Thoracic aorta (tissue), 2 donors: Measurements from ENCODE around the gene CFHR5. TPM values are rescaled to one million over a fixed set of nuclear protein-coding genes. Genes with fewer than 3 reads are reported as not detected.
"Not testable (repeated sequence)": the region's sequence is repeated elsewhere in the genome, so short reads cannot be mapped to it uniquely, and the experiment has no call there.

ENCODE experiments used
- ATAC-seq: fragments of 150-250 bp; one replicate; pipeline ENCODE4 v1.8.0; 2017; ENCODE audit warnings: low read depth; ENCODE audit not compliant: insufficient number of reproducible peaks, low FRiP score
- DNase-seq: peaks from one replicate; pipeline ENCODE4 v3.0.0-alpha.2; 2020; ENCODE audit warnings: low spot score
- H3K27ac ChIP-seq, 2 donors: fragments of 200-600 bp; sonication (generic); 1 replicate in 1 of 2; 2 replicates in 1 of 2; pipeline ENCODE4 v1.5.1; 2016; ENCODE audit warnings: mild to moderate bottlenecking in 2 of 2, moderate library complexity in 2 of 2
- H3K27me3 ChIP-seq: fragments of 200-600 bp; sonication (generic); replicated peaks from 2 replicates; pipeline ENCODE4 v1.6.0; 2016; ENCODE audit warnings: mild to moderate bottlenecking; ENCODE audit not compliant: insufficient read depth
- H3K36me3 ChIP-seq: fragments of 200-600 bp; sonication (generic); one replicate; pipeline ENCODE4 v1.5.1; 2016
- H3K4me1 ChIP-seq, 2 donors: fragments of 200-600 bp; sonication (generic); 1 replicate in 1 of 2; 2 replicates in 1 of 2; pipeline versions ENCODE4 v1.5.1 to v1.6.0; 2016; ENCODE audit warnings: low read depth in 2 of 2, mild to moderate bottlenecking in 1 of 2; ENCODE audit not compliant: control insufficient read depth in 1 of 2
- H3K4me3 ChIP-seq: fragments of 200-600 bp; sonication (generic); 2 replicates; pipeline ENCODE4 v1.5.1; 2016; ENCODE audit warnings: mild to moderate bottlenecking
- H3K9me3 ChIP-seq: fragments of 200-600 bp; sonication (generic); 2 replicates; pipeline ENCODE4 v1.5.1; 2016
- total RNA-seq, 2 donors: library from RNA; depleted of rRNA; stranded (reverse); fragments of >200 nt; gene quantifications; one replicate each; pipeline versions ENCODE4 v1.1.0 to v1.2.3, GENCODE V29; 2016
- TF ChIP-seq, protein P1 (sequence below): fragments of 200-600 bp; sonication (generic); IDR thresholded peaks from one replicate; pipeline ENCODE4 v1.5.1; 2019; ENCODE audit warnings: antibody characterized with exemption

CFHR5 gene
- total RNA-seq, 2 donors from 2014 or later: not detected

GRCh38 chr1:196980859-196981258 lies 3.5 kb downstream of the CFHR5 start:
- ATAC-seq (no peak), DNase-seq (no peak)
- Histone ChIP-seq H3K4me3 (no peak overlapping the region), H3K27ac (no peak overlapping the region), H3K36me3 (no peaks in the 10 kb centered on the region), H3K4me1 (no peaks in the 10 kb centered on the region), H3K27me3 (no peaks in the 10 kb centered on the region), H3K9me3 (no peaks in the 10 kb centered on the region)
- TF ChIP-seq, protein P1, sequence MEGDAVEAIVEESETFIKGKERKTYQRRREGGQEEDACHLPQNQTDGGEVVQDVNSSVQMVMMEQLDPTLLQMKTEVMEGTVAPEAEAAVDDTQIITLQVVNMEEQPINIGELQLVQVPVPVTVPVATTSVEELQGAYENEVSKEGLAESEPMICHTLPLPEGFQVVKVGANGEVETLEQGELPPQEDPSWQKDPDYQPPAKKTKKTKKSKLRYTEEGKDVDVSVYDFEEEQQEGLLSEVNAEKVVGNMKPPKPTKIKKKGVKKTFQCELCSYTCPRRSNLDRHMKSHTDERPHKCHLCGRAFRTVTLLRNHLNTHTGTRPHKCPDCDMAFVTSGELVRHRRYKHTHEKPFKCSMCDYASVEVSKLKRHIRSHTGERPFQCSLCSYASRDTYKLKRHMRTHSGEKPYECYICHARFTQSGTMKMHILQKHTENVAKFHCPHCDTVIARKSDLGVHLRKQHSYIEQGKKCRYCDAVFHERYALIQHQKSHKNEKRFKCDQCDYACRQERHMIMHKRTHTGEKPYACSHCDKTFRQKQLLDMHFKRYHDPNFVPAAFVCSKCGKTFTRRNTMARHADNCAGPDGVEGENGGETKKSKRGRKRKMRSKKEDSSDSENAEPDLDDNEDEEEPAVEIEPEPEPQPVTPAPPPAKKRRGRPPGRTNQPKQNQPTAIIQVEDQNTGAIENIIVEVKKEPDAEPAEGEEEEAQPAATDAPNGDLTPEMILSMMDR: no peak

- not testable (repeated sequence) for H3K4me1 ChIP-seq, H3K27ac ChIP-seq, DNase-seq, ATAC-seq, H3K27me3 ChIP-seq, H3K4me3 ChIP-seq, H3K9me3 ChIP-seq, H3K36me3 ChIP-seq
Observed at GRCh38 chr1:196982247-196982646, 4.9 kb downstream of the CFHR5 start.

DNA sequence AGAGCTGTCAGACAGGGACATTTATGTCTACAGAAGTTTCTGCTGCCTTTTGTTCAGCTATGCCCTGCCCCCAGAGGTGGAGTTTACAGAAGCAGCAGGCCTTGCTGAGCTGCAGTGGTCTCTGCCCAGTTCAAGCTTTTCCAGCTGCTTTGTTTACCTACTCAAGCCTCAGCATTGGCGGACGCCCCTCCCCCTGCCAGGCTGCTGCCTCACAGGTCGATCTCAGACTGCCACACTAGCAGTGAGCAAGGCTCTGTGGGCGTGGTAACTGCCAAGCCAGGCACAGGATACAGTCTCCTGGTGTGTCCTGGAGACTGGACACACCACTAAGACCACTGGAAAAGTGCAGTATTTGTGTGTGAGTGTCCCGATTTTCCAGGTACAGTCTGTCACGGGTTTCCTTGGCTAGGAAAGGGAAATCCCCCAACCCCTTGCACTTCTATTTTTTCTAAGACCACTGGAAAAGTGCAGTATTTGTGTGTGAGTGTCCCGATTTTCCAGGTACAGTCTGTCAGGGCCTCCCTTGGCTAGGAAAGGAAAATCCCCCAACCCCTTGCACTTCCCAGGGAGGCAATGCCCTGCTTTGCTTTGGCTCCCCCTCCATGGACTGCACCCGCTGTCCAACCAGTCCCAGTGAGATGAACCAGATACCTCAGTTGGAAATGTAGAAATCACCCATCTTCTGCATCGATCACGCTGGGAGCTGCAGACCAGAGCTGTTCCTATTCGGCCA lies 14.7 kb downstream of the CFHR5 start:
- H3K4me3 ChIP-seq, H3K4me1 ChIP-seq, H3K36me3 ChIP-seq, H3K27me3 ChIP-seq, H3K27ac ChIP-seq, H3K9me3 ChIP-seq, DNase-seq, ATAC-seq: not testable (repeated sequence)

- Histone ChIP-seq H3K27me3 (no peaks in the 10 kb centered on the region), H3K4me3 (no peak overlapping the region), H3K36me3 (no peaks in the 10 kb centered on the region), H3K4me1 (no peaks in the 10 kb centered on the region), H3K9me3 (no peaks in the 10 kb centered on the region), H3K27ac (no peak overlapping the region)
- TF ChIP-seq, protein P1: no peak
- DNase-seq (no peak), ATAC-seq (no peak)
Observed at GRCh38 chr1:196993916-196994315, 16.6 kb downstream of the CFHR5 start.

DNA sequence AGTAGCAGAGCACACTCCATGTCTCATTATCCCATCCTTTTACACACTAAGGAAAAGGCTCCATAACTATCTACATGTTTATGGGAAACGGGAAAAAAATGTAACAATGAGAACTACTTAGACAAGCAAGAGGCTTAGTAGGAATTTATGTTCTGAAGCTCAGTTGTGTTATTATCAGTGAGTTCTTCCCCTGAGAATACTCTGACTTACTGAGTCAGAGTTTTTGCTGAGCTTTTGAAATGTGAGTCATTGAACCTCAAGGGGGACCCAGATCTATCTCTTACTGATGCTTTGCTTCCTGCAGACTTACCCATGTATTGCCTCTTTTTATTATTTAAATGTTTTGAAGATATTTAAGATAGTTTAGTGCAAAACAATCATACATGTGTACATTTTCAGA lies 20.1 kb downstream of the CFHR5 start:
- H3K36me3 ChIP-seq: no peaks in the 10 kb centered on the region
- TF ChIP-seq, protein P1: no peak
- no peak overlapping the region for H3K27ac ChIP-seq
- H3K4me3 ChIP-seq: no peak overlapping the region
- DNase-seq (no peak), ATAC-seq (no peak)
- no peaks in the 10 kb centered on the region for H3K9me3 ChIP-seq
- H3K4me1 ChIP-seq: no peaks in the 10 kb centered on the region
- no peaks in the 10 kb centered on the region for H3K27me3 ChIP-seq

GRCh38 chr1:197001828-197002227 lies 24.5 kb downstream of the CFHR5 start:
- no peak overlapping the region for H3K4me3 ChIP-seq
- DNase-seq (no peak), ATAC-seq (no peak)
- no peaks in the 10 kb centered on the region for H3K36me3 ChIP-seq
- TF ChIP-seq, protein P1: no peak
- H3K4me1 ChIP-seq: no peaks in the 10 kb centered on the region
- no peaks in the 10 kb centered on the region for H3K9me3 ChIP-seq
- H3K27ac ChIP-seq: no peak overlapping the region
- no peaks in the 10 kb centered on the region for H3K27me3 ChIP-seq
